Adrenal gland (tissue), 12 donors: ENCODE measurements around the gene DOCK10. TPM values are rescaled to one million over a fixed set of nuclear protein-coding genes. Genes with fewer than 3 reads are reported as not detected.
A peak's percentile ranks its signal among the peaks of the same experiment; 100 is the strongest.
"Not testable (repeated sequence)": the region's sequence is repeated elsewhere in the genome, so short reads cannot be mapped to it uniquely, and the experiment has no call there.

ENCODE experiments used
- DNase-seq, 7 donors: peaks; one replicate each; pipeline ENCODE4 v3.0.0-alpha.2; 2019 to 2020
- H3K27ac ChIP-seq, 5 donors: fragments of 200-600 bp; sonication (generic) in 4 of 5; 1 replicate in 3 of 5; 2 replicates in 2 of 5; pipeline versions ENCODE4 v1.5.1 to v1.8.0; 2016 to 2020; ENCODE audit warnings: mild to moderate bottlenecking in 1 of 5
- H3K27me3 ChIP-seq: fragments of 200-600 bp; 2 replicates; pipeline ENCODE4 v1.8.0; 2021
- H3K36me3 ChIP-seq, 2 donors: fragments of 200-600 bp; replicated peaks in 1 of 2; 1 replicate in 1 of 2; 2 replicates in 1 of 2; pipeline versions ENCODE4 v1.5.1 to v1.8.0; 2018 to 2022
- H3K4me1 ChIP-seq, 2 donors: fragments of 200-600 bp; replicated peaks in 1 of 2; 1 replicate in 1 of 2; 2 replicates in 1 of 2; pipeline versions ENCODE4 v1.5.1 to v1.8.0; 2018 to 2021
- H3K4me3 ChIP-seq, 4 donors: fragments of 200-600 bp; sonication (generic) in 3 of 4; one replicate each; pipeline ENCODE4 v1.5.1; 2016 to 2018
- H3K9me3 ChIP-seq, 3 donors: fragments of 200-600 bp; sonication (generic) in 1 of 3; replicated peaks in 1 of 3; 1 replicate in 2 of 3; 2 replicates in 1 of 3; pipeline versions ENCODE4 v1.5.1 to v1.8.0; 2016 to 2021
- POLR2A ChIP-seq, 2 donors: fragments of 450-650 bp; IDR thresholded peaks; one replicate each; pipeline ENCODE4 v1.6.1; 2017; ENCODE audit warnings: antibody characterized with exemption in 2 of 2, mild to moderate bottlenecking in 2 of 2, moderate library complexity in 1 of 2
- WGBS, 4 donors: extraction: QIAGEN DNeasy Blood & Tissue Kit in 2 of 4; methylation state at CpG; one replicate each; pipeline versions ENCODE4 v1.1.5 to v1.1.7; 2013 to 2017; 5-methylcytosine and 5-hydroxymethylcytosine counted together
- intact Hi-C, 2 donors: fragments of 100-400 bp; cut with DNase I; formaldehyde crosslinking; loops; one replicate each; pipeline versions ENCODE4 v1.14.1 to v1.15.0; 2022 to 2023
- polyA plus RNA-seq, 3 donors: library from polyadenylated mRNA; stranded (reverse); fragments of 200-250 nt in 2 of 3; fragments of 350-450 nt in 1 of 3; fragmentation: Illumina TruSeq in 1 of 3; extraction: RNeasy Lipid Tissue Mini Kit (QIAGEN cat#74804) in 1 of 3; gene quantifications; one replicate each; pipeline ENCODE4 v1.2.3, GENCODE V29; 2013 to 2014
- total RNA-seq, 9 donors: library from RNA; depleted of rRNA in 4 of 9; stranded (reverse); fragments of >200 nt in 4 of 9; fragments of 120-200 nt in 1 of 9; fragmentation: NEBNext Ultra II Directional in 1 of 9; extraction: Animal tissue kit (Norgen Biotek cat#: 25700) in 1 of 9; gene quantifications; one replicate each; pipeline versions ENCODE4 v1.1.0 to v1.2.4, GENCODE V29; 2013 to 2023
- TF ChIP-seq, protein P1 (sequence below), 6 experiments: fragments of 450-650 bp in 4 of 6; fragments of 200-600 bp in 2 of 6; sonication (generic) in 1 of 6; IDR thresholded peaks; 1 replicate in 5 of 6; 2 replicates in 1 of 6; pipeline versions ENCODE4 v1.5.1 to v1.8.0; 2016 to 2021; ENCODE audit warnings: antibody characterized with exemption in 6 of 6, mild to moderate bottlenecking in 2 of 6, moderate library complexity in 1 of 6
- donor health status: healthy with polysubstance abuse.
- donor health status: Bipolar disorder and iron deficiency.
- donor health status: DM: yes; HTN: yes; CAD: no.
- donor health status: DM: no; HTN: no; CAD: no.
- donor health status: DM: no; HTN: no; CAD: no.
- donor health status: DM: yes; HTN: yes; CAD: no.

DOCK10 gene
- total and polyA plus RNA-seq, 12 donors: 6.2 to 40.8 (median 20.0) TPM

DNA sequence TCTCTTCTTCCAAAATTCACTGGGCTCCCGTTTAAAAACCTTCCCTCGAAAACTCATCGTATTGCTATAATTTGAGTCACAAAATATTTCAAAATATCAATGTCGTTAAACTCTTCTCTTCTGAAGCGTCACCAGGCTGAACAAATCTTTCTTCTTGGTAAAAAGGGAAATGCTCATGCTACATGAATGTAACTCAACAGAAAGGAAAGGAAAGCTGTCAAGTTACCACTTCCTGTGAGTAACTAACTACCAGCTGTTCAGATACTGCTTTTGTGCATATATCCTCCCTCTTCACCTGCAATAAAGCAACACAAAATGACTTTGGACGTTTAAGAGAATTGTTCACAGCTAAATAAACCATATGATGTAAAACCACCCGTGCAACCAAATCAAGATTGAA is 95.4 kb downstream of the DOCK10 start:
- Histone ChIP-seq H3K36me3 (no peaks in the 10 kb centered on the region), H3K27me3 (no peaks in the 10 kb centered on the region), H3K4me3 (peak overlapping the region in 1 of 4 donors; percentile 11), H3K4me1 (peaks cover 0 to 8% of the 10 kb centered on the region in 2 donors), H3K9me3 (no peaks in the 10 kb centered on the region), H3K27ac (peak overlapping the region in 1 of 5 donors; percentile 64)
- no peak for DNase-seq
- 62 to 71% (median 67%) methylated on average over 7 of the region's 7 CpGs for WGBS, 4 donors
- intact Hi-C loops: no loop called here
- no peak for TF ChIP-seq POLR2A (IDR thresholded peaks at IDR 0.05)
- TF ChIP-seq, protein P1, sequence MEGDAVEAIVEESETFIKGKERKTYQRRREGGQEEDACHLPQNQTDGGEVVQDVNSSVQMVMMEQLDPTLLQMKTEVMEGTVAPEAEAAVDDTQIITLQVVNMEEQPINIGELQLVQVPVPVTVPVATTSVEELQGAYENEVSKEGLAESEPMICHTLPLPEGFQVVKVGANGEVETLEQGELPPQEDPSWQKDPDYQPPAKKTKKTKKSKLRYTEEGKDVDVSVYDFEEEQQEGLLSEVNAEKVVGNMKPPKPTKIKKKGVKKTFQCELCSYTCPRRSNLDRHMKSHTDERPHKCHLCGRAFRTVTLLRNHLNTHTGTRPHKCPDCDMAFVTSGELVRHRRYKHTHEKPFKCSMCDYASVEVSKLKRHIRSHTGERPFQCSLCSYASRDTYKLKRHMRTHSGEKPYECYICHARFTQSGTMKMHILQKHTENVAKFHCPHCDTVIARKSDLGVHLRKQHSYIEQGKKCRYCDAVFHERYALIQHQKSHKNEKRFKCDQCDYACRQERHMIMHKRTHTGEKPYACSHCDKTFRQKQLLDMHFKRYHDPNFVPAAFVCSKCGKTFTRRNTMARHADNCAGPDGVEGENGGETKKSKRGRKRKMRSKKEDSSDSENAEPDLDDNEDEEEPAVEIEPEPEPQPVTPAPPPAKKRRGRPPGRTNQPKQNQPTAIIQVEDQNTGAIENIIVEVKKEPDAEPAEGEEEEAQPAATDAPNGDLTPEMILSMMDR (IDR thresholded peaks at IDR 0.05): no peak

DNA sequence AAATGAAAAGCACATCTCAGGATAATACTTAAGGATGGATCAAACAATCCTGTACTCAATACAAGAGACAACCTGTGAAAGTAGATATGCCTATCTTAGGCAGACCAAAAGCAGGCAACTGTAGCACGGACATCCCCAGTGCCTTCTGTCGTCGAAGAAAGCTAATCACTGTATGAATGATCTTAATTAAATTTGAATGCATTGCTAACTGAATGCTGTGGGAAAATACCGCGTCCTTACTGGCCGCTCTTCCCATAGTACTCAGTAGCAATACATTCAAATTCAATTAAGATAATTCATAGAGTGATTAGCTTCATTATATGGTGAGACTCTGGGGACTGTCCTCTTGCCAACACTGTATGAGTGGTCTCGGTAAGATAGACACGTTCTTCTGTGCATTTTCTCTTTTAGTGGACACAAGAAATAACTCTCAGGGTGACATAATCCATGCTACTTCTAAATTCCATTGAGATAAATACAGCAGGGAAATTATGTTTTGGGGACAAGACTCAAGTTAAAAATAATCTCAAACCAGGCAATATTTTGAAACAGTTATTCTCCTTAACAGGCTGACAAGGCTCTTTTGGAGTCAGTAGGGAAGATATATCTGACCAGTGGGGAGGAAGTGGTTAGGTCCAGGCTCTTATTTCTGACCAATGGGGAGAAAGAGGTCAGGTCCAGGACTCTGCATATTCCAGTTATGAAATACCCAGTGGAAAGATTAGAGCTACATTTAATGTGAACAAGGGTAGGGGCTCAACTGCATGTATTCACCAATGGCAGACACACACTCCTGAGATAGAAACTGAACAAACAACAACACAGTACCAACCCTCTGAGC is 97.3 kb downstream of the DOCK10 start:
- peaks cover 0 to 8% of the 10 kb centered on the region in 2 donors for H3K4me1 ChIP-seq
- no peak for DNase-seq
- H3K9me3 ChIP-seq: no peaks in the 10 kb centered on the region
- no peaks in the 10 kb centered on the region for H3K36me3 ChIP-seq
- no peaks in the 10 kb centered on the region for H3K27me3 ChIP-seq
- 71 to 83% (median 80%) methylated on average over 8 of the region's 8 CpGs for WGBS, 4 donors
- intact Hi-C loops: no loop called here
- peak overlapping the region in 1 of 4 donors; percentile 11 for H3K4me3 ChIP-seq
- TF ChIP-seq, protein P1 (IDR thresholded peaks at IDR 0.05): no peak
- TF ChIP-seq POLR2A (IDR thresholded peaks at IDR 0.05): no peak
- peak overlapping the region in 1 of 5 donors; percentile 41 for H3K27ac ChIP-seq

DNA sequence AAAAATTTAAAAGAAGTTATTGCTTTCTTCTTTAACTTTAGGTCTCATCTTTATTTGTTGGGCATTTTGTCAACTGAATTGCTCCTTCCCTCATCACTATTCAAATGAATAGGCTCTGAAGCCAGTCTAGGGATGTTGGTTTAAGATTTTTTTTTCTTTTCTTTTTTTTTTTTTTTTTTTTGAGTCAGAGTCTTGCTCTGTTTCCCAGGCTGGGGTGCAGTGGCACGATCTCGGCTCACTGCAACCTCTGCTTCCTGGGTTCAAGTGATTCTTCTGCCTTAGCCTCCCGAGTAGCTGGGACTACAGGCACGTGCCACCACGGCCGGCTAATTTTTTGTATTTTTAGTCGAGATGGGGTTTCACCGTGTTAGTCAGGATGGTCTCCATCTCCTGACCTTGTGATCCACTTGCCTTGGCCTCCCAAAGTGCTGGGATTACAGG is 98.6 kb downstream of the DOCK10 start:
- H3K4me3 ChIP-seq, H3K27ac ChIP-seq, DNase-seq, H3K9me3 ChIP-seq, H3K36me3 ChIP-seq, intact Hi-C loops, H3K27me3 ChIP-seq: not testable (repeated sequence)
- peaks cover 0 to 16% of the 10 kb centered on the region in 2 donors for H3K4me1 ChIP-seq
- WGBS, 4 donors: 85 to 98% (median 91%) methylated on average over 8 of the region's 8 CpGs

DNA sequence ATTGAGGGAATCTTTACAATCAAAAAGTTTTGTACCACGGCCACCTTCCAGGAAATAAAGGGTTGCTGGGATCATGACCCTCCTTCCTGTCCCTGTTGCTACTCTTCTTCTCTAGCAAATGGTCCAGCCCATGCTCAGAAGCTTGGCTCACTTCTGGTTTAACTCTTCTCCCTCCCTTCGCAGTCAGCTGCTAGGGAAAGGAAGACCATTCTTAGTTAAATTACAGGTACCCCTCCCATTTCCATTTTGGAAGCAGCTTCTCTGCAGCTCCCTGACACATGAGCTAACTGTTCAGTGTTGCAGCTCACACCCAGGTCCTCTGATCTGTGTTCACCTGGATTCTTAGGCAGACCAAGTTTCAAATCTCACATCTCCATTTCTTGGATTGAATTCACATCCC is 100.3 kb downstream of the DOCK10 start:
- Histone ChIP-seq H3K27ac (no peak overlapping the region), H3K36me3 (no peaks in the 10 kb centered on the region)
- 78 to 100% (median 89%) methylated on average over 2 of the region's 2 CpGs for WGBS, 4 donors

More for the DNA sequence above, 100.3 kb downstream of the DOCK10 start:
- intact Hi-C loops: no loop called here
- no peaks in the 10 kb centered on the region for H3K27me3 ChIP-seq
- H3K4me3 ChIP-seq: no peak overlapping the region
- TF ChIP-seq POLR2A (IDR thresholded peaks at IDR 0.05): no peak
- TF ChIP-seq, protein P1 (IDR thresholded peaks at IDR 0.05): no peak
- H3K9me3 ChIP-seq: no peaks in the 10 kb centered on the region
- no peak for DNase-seq
- peaks cover 0 to 22% of the 10 kb centered on the region in 2 donors for H3K4me1 ChIP-seq
